ENCODE measurements around the gene TCF4.
A peak's percentile ranks its signal among the peaks of the same experiment; 100 is the strongest.

The TCF4 gene

DNA sequence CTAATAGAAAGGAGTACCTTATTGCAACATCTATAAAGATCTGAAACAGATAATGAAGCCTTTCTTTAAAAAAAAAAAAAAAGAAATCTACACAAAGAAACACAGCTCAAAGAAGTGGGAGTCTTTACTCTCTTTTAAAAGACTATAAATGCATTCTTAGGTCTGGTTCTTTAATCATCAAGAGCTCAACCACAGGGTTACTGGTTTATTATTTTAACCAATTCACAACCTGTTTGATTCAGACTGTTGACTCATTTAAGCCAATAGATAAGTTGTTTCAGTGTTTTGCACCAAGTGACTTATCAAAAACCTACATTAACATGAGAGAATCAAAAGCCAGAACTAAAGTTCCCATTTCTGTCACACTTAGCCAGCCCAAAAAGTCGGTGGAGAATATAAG, 93.1 kb downstream of the TCF4 start:
- no peak for ATAC-seq
- TF ChIP-seq CSDC2 (CRISPR knock-in tag; IDR thresholded peaks at IDR 0.05) (no peak), SNAI2 (CRISPR knock-in tag; IDR thresholded peaks at IDR 0.05) (no peak)
- TF ChIP-seq, protein P1, sequence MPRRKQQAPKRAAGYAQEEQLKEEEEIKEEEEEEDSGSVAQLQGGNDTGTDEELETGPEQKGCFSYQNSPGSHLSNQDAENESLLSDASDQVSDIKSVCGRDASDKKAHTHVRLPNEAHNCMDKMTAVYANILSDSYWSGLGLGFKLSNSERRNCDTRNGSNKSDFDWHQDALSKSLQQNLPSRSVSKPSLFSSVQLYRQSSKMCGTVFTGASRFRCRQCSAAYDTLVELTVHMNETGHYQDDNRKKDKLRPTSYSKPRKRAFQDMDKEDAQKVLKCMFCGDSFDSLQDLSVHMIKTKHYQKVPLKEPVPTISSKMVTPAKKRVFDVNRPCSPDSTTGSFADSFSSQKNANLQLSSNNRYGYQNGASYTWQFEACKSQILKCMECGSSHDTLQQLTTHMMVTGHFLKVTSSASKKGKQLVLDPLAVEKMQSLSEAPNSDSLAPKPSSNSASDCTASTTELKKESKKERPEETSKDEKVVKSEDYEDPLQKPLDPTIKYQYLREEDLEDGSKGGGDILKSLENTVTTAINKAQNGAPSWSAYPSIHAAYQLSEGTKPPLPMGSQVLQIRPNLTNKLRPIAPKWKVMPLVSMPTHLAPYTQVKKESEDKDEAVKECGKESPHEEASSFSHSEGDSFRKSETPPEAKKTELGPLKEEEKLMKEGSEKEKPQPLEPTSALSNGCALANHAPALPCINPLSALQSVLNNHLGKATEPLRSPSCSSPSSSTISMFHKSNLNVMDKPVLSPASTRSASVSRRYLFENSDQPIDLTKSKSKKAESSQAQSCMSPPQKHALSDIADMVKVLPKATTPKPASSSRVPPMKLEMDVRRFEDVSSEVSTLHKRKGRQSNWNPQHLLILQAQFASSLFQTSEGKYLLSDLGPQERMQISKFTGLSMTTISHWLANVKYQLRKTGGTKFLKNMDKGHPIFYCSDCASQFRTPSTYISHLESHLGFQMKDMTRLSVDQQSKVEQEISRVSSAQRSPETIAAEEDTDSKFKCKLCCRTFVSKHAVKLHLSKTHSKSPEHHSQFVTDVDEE (CRISPR knock-in tag; IDR thresholded peaks at IDR 0.05): no peak

DNA sequence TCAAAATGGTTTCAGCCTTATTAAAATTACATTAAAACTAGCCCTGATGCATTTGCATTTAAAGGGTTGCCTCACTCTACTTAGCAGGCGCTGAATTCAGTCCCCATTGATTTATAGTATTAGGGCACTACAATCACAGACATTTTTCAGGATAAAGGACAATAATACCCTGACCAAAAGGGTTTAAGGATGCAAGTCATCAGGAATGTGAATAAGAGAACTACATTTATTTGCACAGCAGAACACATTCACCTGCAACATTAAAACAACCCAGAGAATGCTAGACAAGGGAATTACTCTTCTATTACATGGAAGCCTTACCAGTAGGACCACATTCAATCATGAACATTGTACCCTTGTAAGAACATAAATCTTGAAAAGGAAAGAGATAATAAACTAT, 93.6 kb downstream of the TCF4 start:
- ATAC-seq: no peak
- TF ChIP-seq ZNF565 (CRISPR knock-in tag; conservative IDR thresholded peaks at IDR 0.05; ENCODE audit: low read depth) (no peak), TCF4 (CRISPR knock-in tag; IDR thresholded peaks at IDR 0.05; ENCODE audit: borderline replicate concordance) (no peak), CREB5 (CRISPR knock-in tag; IDR thresholded peaks at IDR 0.05; ENCODE audit: low read depth) (no peak), SNAI2 (CRISPR knock-in tag; IDR thresholded peaks at IDR 0.05) (no peak), ZNF8 (CRISPR knock-in tag; IDR thresholded peaks at IDR 0.05) (no peak), ISL1 (CRISPR knock-in tag; IDR thresholded peaks at IDR 0.05) (no peak), ZC3H10 (CRISPR knock-in tag; IDR thresholded peaks at IDR 0.05) (no peak), TOX (CRISPR knock-in tag; IDR thresholded peaks at IDR 0.05; ENCODE audit: borderline replicate concordance) (no peak), PPARA (CRISPR knock-in tag; IDR thresholded peaks at IDR 0.05; ENCODE audit: borderline replicate concordance) (no peak), RARB (CRISPR knock-in tag; IDR thresholded peaks at IDR 0.05) (no peak), CSDC2 (CRISPR knock-in tag; IDR thresholded peaks at IDR 0.05) (no peak), OSR1 (CRISPR knock-in tag; IDR thresholded peaks at IDR 0.05) (no peak), ESRRG (CRISPR knock-in tag; IDR thresholded peaks at IDR 0.05) (no peak)
- TF ChIP-seq, protein P2, sequence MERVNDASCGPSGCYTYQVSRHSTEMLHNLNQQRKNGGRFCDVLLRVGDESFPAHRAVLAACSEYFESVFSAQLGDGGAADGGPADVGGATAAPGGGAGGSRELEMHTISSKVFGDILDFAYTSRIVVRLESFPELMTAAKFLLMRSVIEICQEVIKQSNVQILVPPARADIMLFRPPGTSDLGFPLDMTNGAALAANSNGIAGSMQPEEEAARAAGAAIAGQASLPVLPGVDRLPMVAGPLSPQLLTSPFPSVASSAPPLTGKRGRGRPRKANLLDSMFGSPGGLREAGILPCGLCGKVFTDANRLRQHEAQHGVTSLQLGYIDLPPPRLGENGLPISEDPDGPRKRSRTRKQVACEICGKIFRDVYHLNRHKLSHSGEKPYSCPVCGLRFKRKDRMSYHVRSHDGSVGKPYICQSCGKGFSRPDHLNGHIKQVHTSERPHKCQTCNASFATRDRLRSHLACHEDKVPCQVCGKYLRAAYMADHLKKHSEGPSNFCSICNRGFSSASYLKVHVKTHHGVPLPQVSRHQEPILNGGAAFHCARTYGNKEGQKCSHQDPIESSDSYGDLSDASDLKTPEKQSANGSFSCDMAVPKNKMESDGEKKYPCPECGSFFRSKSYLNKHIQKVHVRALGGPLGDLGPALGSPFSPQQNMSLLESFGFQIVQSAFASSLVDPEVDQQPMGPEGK (CRISPR knock-in tag; IDR thresholded peaks at IDR 0.05; ENCODE audit: borderline replicate concordance): no peak

GRCh38 chr18:55491616-55492015, 96.4 kb downstream of the TCF4 start:
- ATAC-seq: no peak
- 0 out of 2 replicates have a peak, but pooled peaks have one; percentile 48 for TF ChIP-seq ZNF8 (CRISPR knock-in tag; IDR thresholded peaks at IDR 0.05)
- no peak for TF ChIP-seq ZC3H10 (CRISPR knock-in tag; IDR thresholded peaks at IDR 0.05)

DNA sequence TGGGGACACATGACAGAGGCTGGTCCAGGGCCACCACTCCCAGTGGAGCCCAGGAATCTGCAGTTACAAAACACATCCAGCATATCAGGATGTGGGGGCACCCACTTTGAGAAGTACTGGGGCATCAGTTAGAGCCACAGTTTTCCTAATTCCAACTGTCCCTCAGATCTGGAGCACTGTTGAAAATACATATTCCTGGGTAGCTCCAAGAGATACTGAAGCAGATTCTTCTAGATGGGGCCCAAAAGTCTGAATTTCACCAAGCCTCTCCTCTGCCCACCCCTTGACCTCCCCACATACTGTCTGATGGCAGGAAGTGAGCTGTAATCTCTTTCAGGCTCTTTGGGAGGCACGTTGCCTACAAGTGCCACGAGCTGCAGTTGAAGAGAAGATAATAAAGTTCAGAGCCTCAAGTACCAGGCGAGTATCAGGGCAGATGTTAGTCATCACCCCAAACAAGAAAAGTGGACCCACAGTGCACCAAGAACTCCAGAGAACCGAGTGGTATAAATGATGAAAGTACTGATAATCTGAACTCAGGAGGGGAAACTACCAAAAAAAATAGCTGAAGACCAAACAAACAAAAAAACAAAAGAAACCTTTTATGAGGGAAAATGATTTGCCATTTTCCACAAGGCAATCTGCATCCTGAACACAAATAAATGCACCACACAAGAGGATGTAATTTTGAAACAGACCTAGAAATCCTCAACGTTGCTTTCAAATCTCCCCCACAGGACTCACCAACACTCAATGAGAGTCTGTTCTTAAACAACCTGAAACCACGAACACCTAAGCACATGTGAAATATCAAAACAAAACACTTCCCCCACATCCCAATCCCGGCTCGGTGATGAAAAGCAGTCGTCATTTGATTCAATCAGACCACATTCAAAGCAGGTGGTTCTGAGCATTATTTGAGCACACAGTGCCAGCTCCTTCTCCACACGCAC, 98.7 kb downstream of the TCF4 start:
- ATAC-seq: peak; percentile 67
- TF ChIP-seq PPARA (CRISPR knock-in tag; IDR thresholded peaks at IDR 0.05; ENCODE audit: borderline replicate concordance): no peak
- peak; percentile 74 for TF ChIP-seq TCF4 (CRISPR knock-in tag; IDR thresholded peaks at IDR 0.05; ENCODE audit: borderline replicate concordance)
- TF ChIP-seq, protein P1 (CRISPR knock-in tag; IDR thresholded peaks at IDR 0.05): peak; percentile 43; the same call in 1 of the 2 replicates
- no peak for TF ChIP-seq BACH2 (CRISPR knock-in tag; IDR thresholded peaks at IDR 0.05; ENCODE audit: borderline replicate concordance)
- no peak for TF ChIP-seq CREB5 (CRISPR knock-in tag; IDR thresholded peaks at IDR 0.05; ENCODE audit: low read depth)
- peak; percentile 18; the same call in 1 of the 2 replicates for TF ChIP-seq SNAI2 (CRISPR knock-in tag; IDR thresholded peaks at IDR 0.05)
- TF ChIP-seq POU6F1 (CRISPR knock-in tag; IDR thresholded peaks at IDR 0.05; ENCODE audit: borderline replicate concordance, low read depth): no peak
- no peak for TF ChIP-seq OSR1 (CRISPR knock-in tag; IDR thresholded peaks at IDR 0.05)
- TF ChIP-seq ZFP30 (CRISPR knock-in tag; IDR thresholded peaks at IDR 0.05): no peak
- TF ChIP-seq, protein P2 (CRISPR knock-in tag; IDR thresholded peaks at IDR 0.05; ENCODE audit: borderline replicate concordance): no peak

Data from SK-N-SH treated with all-trans-retinoic acid at 6 μM for 48 hours (cell line).